Skin of body (tissue), 3 donors: ENCODE measurements around the gene VPS29. TPM values are rescaled to one million over a fixed set of nuclear protein-coding genes. Genes with fewer than 3 reads are reported as not detected.

Experiments used
- DNase-seq: peaks from one replicate; lab custom pipeline; 2025; lab: John Stamatoyannopoulos, UW
- small RNA-seq: library from RNA; depleted of rRNA; stranded (forward); fragments of <200 nt; gene quantifications from one replicate; pipeline ENCODE3, GENCODE V24; 2014; ENCODE audit warnings: low replicate concordance
- total RNA-seq: library from RNA; depleted of rRNA; stranded (reverse); fragments of >200 nt; gene quantifications from one replicate; pipeline ENCODE4 v1.2.3, GENCODE V29; 2014

Gene VPS29
- total RNA-seq, 1 donor from 2014 or later, result 59.7 TPM

GRCh38 chr12:110451263-110451662, 50.6 kb downstream of the VPS29 start:
- DNase-seq, result no peak

GRCh38 chr12:110449799-110450497, 52.0 kb downstream of the VPS29 start, which contains the start of gene ARPC3:
TSS of gene ARPC3 (minus strand) at chr12:110450337. CDS start at chr12:110450260, 77 bp downstream.
- DNase-seq, result peak; percentile 94

GRCh38 chr12:110444455-110444854, 57.5 kb downstream of the VPS29 start:
- no peak for DNase-seq

Small RNAs within 50 kb of the gene (small RNA-seq; reads per million reads assigned to genes)
- not detected for gene RF00278

Other genes starting within 250 kb of the VPS29 start
- gene ATP2A2, start 220.9 kb downstream of the VPS29 start, total RNA-seq, result 135 TPM
- gene ANAPC7, start 98.4 kb downstream of the VPS29 start, total RNA-seq, result 38.0 TPM
- gene ARPC3, start 51.8 kb downstream of the VPS29 start, total RNA-seq, result 113 TPM
- gene GPN3, start 33.9 kb downstream of the VPS29 start, total RNA-seq, result 15.4 TPM
- 5.4 TPM for gene FAM216A, start 33.3 kb downstream of the VPS29 start, total RNA-seq
- 0.79 TPM for gene RAD9B, start 220 bp upstream of the VPS29 start, total RNA-seq
- gene PPTC7, start 81.2 kb upstream of the VPS29 start, total RNA-seq, result 20.3 TPM
- gene TCTN1, start 112.0 kb upstream of the VPS29 start, total RNA-seq, result 22.1 TPM
- gene HVCN1, start 187.0 kb upstream of the VPS29 start, total RNA-seq, result 4.1 TPM
- gene PPP1CC, start 240.8 kb upstream of the VPS29 start, total RNA-seq, result 110 TPM